Thyroid gland (tissue), 4 donors: ENCODE results near the gene SP1.

Experiments
- POLR2A ChIP-seq, 2 donors: fragments of 450-650 bp; IDR thresholded peaks; one replicate each; pipeline ENCODE4 v1.6.1; 2017; ENCODE audit warnings: antibody characterized with exemption in 2 of 2, mild to moderate bottlenecking in 2 of 2, moderate library complexity in 1 of 2
- TF ChIP-seq, protein P1 (sequence below), 6 experiments: fragments of 200-600 bp in 3 of 6; fragments of 450-650 bp in 3 of 6; sonication (generic) in 3 of 6; IDR thresholded peaks; one replicate each; pipeline ENCODE4 v1.5.1; 2016 to 2019; ENCODE audit warnings: antibody characterized with exemption in 6 of 6, mild to moderate bottlenecking in 2 of 6, inconsistent platforms in 1 of 6, moderate library complexity in 1 of 6

- TF ChIP-seq, protein P1, sequence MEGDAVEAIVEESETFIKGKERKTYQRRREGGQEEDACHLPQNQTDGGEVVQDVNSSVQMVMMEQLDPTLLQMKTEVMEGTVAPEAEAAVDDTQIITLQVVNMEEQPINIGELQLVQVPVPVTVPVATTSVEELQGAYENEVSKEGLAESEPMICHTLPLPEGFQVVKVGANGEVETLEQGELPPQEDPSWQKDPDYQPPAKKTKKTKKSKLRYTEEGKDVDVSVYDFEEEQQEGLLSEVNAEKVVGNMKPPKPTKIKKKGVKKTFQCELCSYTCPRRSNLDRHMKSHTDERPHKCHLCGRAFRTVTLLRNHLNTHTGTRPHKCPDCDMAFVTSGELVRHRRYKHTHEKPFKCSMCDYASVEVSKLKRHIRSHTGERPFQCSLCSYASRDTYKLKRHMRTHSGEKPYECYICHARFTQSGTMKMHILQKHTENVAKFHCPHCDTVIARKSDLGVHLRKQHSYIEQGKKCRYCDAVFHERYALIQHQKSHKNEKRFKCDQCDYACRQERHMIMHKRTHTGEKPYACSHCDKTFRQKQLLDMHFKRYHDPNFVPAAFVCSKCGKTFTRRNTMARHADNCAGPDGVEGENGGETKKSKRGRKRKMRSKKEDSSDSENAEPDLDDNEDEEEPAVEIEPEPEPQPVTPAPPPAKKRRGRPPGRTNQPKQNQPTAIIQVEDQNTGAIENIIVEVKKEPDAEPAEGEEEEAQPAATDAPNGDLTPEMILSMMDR (IDR thresholded peaks at IDR 0.05), result no peak
- TF ChIP-seq POLR2A (IDR thresholded peaks at IDR 0.05), result no peak
Measured at GRCh38 chr12:53343449-53343848, 36.5 kb upstream of the SP1 start.
